SK-N-SH (cell line): ENCODE results near the gene RBM44. TPM values are rescaled to one million over a fixed set of nuclear protein-coding genes. Genes with fewer than 3 reads are reported as not detected.

Experiments used
- CTCF ChIP-seq: fragments of 200-600 bp; sonication (generic); IDR thresholded peaks from 2 replicates; pipeline ENCODE4 v1.6.1; 2017; ENCODE audit warnings: antibody characterized with exemption, mild to moderate bottlenecking, moderate library complexity
- ELF1 ChIP-seq: IDR thresholded peaks from 2 replicates; pipeline ENCODE4 v1.4.0; 2012
- EZH2phosphoT487 ChIP-seq: fragments of 200-600 bp; sonication (generic); IDR thresholded peaks from 2 replicates; pipeline ENCODE4 v1.6.1; 2017; ENCODE audit warnings: low read depth, mixed run types, mild to moderate bottlenecking, antibody characterized with exemption, moderate library complexity, borderline replicate concordance
- FOSL2 ChIP-seq: IDR thresholded peaks from 2 replicates; pipeline ENCODE4 v1.4.0; 2012; ENCODE audit warnings: low read depth, mild to moderate bottlenecking, moderate library complexity, borderline replicate concordance
- FOXJ3 ChIP-seq: sonication (generic); formaldehyde crosslinking; IDR thresholded peaks from 2 replicates; pipeline ENCODE4 v1.5.1; 2020; ENCODE audit warnings: mild to moderate bottlenecking, missing genetic modification reagents
- JUND ChIP-seq: IDR thresholded peaks from 2 replicates; pipeline ENCODE4 v1.4.0; 2012
- MXI1 ChIP-seq: IDR thresholded peaks from 2 replicates; pipeline ENCODE4 v1.6.1; 2012; ENCODE audit warnings: mild to moderate bottlenecking, low read depth, low read length, improper control_type of control experiment
- NFIC ChIP-seq: IDR thresholded peaks from 2 replicates; pipeline ENCODE4 v1.4.0; 2012; ENCODE audit warnings: borderline replicate concordance
- NRF1 ChIP-seq: IDR thresholded peaks from 2 replicates; pipeline ENCODE4 v1.6.1; 2012; ENCODE audit warnings: low read depth, mild to moderate bottlenecking, low read length
- PBX3 ChIP-seq: IDR thresholded peaks from 2 replicates; pipeline ENCODE4; 2012
- RAD21 ChIP-seq: IDR thresholded peaks from 2 replicates; pipeline ENCODE4 v1.6.1; 2012; ENCODE audit warnings: mild to moderate bottlenecking, low read length
- REST ChIP-seq: IDR thresholded peaks from 2 replicates; pipeline ENCODE4 v1.6.1; 2012; ENCODE audit warnings: mild to moderate bottlenecking, low read depth, low read length, moderate library complexity
- SMC3 ChIP-seq: IDR thresholded peaks from 2 replicates; pipeline ENCODE4 v1.6.1; 2012; ENCODE audit warnings: low read depth, low read length, improper control_type of control experiment
- TAF1 ChIP-seq: IDR thresholded peaks from 2 replicates; pipeline ENCODE4 v1.6.1; 2012; ENCODE audit warnings: low read depth, mild to moderate bottlenecking, low read length, moderate library complexity, borderline replicate concordance
- TEAD4 ChIP-seq: IDR thresholded peaks from 2 replicates; pipeline ENCODE4 v1.4.0; 2012; ENCODE audit warnings: mild to moderate bottlenecking, borderline replicate concordance; ENCODE audit not compliant: insufficient read depth
- USF1 ChIP-seq: IDR thresholded peaks from 2 replicates; pipeline ENCODE4 v1.4.0; 2012; ENCODE audit warnings: low read depth, borderline replicate concordance
- ZBTB33 ChIP-seq: IDR thresholded peaks from 2 replicates; pipeline ENCODE4 v1.4.0; 2012; ENCODE audit warnings: low read depth, borderline replicate concordance
- polyA plus RNA-seq, 3 experiments: library from polyadenylated mRNA; depleted of rRNA; stranded (reverse); fragments of >200 nt; gene quantifications; 2 replicates each; pipeline ENCODE4 v1.2.3, GENCODE V29; 2012

The RBM44 gene
- polyA plus RNA-seq, 1 of the 3 experiments (the other 2 are of a cell fraction), result 0.30 TPM

GRCh38 chr2:237874585-237875161, 76.1 kb downstream of the RBM44 start (continued):
- TF ChIP-seq CTCF (no peak), REST (no peak), FOSL2 (peak; percentile 76; the same call in 1 of the 2 replicates), PBX3 (peak; percentile 60), SMC3 (no peak), JUND (peak; percentile 76), TAF1 (0 out of 2 replicates have a peak, but pooled peaks have one; percentile 36), USF1 (no peak), ELF1 (no peak), ZBTB33 (no peak), MXI1 (no peak), NFIC (0 out of 2 replicates have a peak, but pooled peaks have one; percentile 49), EZH2phosphoT487 (no peak), RAD21 (no peak), FOXJ3 (CRISPR knock-in tag) (no peak), TEAD4 (no peak), NRF1 (no peak)
